Right cardiac atrium (tissue), 5 donors: ENCODE data around the gene RCC2. TPM values are rescaled to one million over a fixed set of nuclear protein-coding genes. Genes with fewer than 3 reads are reported as not detected.

Source experiments
- polyA plus RNA-seq: library from polyadenylated mRNA; stranded (reverse); fragments of 200-250 nt; gene quantifications from one replicate; pipeline ENCODE4 v1.2.3, GENCODE V29; 2013
- total RNA-seq, 4 donors: library from RNA; stranded (reverse); fragmentation: NEBNext Ultra II Directional; extraction: Animal tissue kit (Norgen Biotek cat#: 25700); gene quantifications; one replicate each; pipeline ENCODE4 v1.2.1, GENCODE V29; 2021
- donor health status: healthy with polysubstance abuse.
- donor health status: DM: no; HTN: yes; CAD: no.
- donor health status: DM: no; HTN: no; CAD: no.
- donor health status: DM: no; HTN: yes; CAD: no; lungs with severe emphysema.
- donor health status: DM: yes; HTN: yes; CAD: no.

RCC2 gene
- total and polyA plus RNA-seq, 5 donors: 7.8 to 19.0 (median 13.8) TPM

Other genes starting within 250 kb of the RCC2 start
- gene PADI1, start 234.5 kb downstream of the RCC2 start, total RNA-seq: not detected
- gene PADI1, start 234.5 kb downstream of the RCC2 start, polyA plus RNA-seq: not detected
- gene PADI3, start 190.6 kb downstream of the RCC2 start, total RNA-seq: not detected
- not detected for gene PADI3, start 190.6 kb downstream of the RCC2 start, polyA plus RNA-seq
- under 1 TPM in 2 of 4 donors, not detected in 2; 0.18 to 0.40 TPM for gene PADI4, start 131.5 kb downstream of the RCC2 start, total RNA-seq
- 0.05 TPM for gene PADI4, start 131.5 kb downstream of the RCC2 start, polyA plus RNA-seq
- gene PADI6, start 67.5 kb downstream of the RCC2 start, total RNA-seq: not detected
- not detected for gene PADI6, start 67.5 kb downstream of the RCC2 start, polyA plus RNA-seq
- 10 to 100 TPM; 42.6 to 56.4 (median 55.1) TPM for gene ARHGEF10L, start 100.0 kb upstream of the RCC2 start, total RNA-seq
- gene ARHGEF10L, start 100.0 kb upstream of the RCC2 start, polyA plus RNA-seq: 47.9 TPM